Cortex of kidney (tissue), 1 donor: ENCODE measurements around the gene GGTLC1.
"Not testable (repeated sequence)": the region's sequence is repeated elsewhere in the genome, so short reads cannot be mapped to it uniquely, and the experiment has no call there.

Experiments
- DNase-seq: peaks from one replicate; lab custom pipeline; 2025; lab: John Stamatoyannopoulos, UW

Gene GGTLC1

DNA sequence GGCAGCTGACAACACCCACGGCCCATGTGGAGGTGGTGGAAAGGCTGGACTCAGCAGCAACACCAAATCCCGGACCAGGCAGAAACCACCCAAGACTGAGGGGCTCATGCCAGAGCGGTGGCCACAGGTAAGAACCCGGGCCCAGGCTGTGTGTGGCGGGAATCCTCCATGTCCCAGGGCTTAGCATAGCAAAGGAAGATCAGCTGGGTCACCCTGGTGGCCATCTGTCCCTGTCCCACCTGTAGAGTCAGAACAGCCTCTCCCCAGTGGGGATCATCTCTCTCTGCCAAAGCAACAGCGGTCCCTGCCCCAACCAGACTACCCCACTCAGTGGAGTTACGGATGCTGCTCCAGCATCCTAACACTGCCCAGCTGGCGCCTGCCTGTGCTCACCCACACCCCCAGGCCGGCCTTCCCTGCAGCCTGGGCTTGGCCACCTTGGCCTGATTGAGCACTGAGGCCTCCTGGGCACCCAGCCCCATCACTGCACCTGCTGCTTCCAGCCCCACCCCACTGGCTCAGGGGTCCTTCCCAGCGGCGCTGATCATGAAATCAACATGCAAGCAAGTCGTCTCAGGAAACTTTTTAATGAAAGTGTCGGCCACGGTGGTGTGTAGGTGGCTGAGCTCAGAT, 5.5 kb upstream of the GGTLC1 start:
- DNase-seq = not testable (repeated sequence)

DNA sequence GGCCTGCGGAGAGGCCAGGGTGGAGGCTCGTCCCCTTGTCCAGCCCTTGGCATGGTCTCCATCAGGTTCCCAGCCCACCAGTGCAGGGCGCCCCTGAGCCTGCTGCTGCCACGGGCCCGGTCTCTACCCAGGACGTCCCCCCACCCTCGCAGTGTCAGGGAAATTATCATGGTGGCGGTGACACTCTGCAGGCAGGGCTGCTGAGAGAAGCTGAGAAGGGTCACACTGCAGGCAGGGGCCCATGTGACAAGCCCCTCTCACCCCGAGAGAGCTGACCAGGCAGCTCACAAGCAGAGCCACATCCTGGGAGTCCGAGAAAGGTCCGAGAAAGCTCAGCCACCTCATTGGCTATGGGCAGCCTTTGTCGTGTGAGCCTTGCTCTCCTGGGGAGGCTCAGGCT, 4.9 kb upstream of the GGTLC1 start:
- not testable (repeated sequence) for DNase-seq

DNA sequence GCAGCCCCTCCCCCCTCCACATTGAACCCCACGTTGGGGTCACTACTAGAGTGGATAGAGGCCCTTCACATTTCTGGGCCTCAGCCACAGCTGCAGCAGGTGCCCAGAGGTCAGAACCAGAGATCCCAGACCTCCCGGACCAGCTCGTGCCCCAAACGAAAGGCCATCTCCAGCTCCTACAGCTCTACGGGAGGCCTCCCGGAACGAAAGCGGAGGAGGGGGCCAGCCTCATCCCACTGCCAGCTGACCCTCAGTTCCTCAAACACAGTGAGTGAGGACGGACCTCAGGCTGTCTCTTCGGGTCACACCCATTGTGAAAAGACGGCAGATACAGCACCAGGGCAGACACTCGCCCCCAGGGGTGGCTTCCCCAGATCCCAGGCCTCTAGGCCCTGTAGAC, 1.7 kb upstream of the GGTLC1 start:
- DNase-seq = not testable (repeated sequence)

DNA sequence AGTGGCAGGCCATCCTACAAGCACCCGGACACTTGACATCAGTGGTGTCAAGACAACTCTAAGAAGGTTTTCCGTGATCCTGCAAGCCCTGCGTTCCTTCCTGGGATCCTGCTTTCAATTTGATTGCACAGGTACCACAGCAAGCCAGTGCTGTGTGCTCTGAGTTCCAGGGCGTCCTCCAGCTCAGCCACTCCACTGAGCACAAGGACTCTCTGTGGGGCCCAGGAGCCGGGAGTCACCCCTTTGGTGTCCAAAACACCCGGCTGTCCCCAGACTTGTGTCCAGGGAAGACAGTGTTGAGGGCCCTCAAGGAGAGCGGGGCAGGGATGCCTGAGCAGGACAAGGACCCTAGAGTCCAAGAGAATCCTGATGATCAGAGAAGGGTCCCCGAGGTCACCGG, 387 bp upstream of the GGTLC1 start:
- not testable (repeated sequence) for DNase-seq

DNA sequence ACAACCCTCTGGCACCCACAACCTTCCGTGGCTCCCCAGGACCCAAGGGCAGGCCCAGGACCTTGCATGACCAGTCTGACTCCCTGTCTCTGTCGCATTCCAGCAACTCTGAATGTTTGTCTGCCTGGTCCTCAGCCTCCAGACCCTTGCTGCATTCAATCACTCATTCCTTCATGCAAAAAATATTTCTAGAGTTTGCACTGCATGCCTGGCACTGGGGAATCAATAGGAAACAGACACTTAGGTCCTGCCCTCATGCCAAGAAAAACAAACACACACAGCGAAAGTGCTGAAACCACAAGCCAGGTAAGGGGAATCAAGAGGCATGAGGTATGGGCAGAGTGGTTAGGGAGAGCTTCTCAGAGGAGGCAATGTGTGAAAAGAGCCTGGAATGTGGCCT, 1.9 kb downstream of the GGTLC1 start:
- DNase-seq = not testable (repeated sequence)

DNA sequence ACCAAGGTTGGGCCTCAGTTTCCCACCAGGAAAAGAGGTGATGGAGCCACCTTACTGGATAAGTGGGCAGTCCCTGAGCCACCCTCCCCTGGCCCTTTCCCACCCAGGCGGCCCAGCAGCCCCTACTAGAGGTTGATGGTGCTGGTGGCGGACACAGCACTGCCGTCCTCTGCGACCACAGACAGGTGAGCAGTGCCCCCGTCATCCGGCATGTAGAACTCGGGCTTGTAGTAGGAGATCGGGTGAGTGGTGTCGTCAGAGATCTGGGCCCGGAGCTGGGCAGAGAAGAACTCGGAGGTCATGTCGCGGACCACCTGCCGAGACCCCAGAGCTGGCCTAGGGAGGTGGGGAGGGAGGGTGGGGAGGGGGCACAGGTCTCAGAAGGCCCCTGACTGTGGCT, 2.3 kb downstream of the GGTLC1 start:
- not testable (repeated sequence) for DNase-seq

DNA sequence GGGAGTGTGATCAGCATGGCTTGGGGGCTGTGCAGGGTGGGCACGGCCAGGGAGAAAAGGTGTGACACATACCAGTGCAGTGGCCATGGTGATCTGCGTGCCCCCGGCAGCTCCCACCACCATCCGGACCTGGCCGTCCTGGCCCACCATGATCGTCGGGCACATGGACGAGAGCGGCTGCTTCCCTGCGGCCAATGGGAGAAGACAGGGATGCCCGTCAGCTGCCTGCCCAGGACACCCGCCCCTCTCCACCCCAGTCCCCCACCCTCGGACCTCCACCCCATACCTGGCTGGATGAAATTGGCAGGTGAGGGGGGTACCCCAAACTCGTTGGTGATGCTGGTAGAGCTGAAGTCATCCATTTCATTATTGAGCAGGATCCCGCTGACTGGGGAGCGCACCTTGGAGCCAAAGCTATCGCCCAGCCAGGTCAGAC, 2.8 kb downstream of the GGTLC1 start:
- DNase-seq = not testable (repeated sequence)

DNA sequence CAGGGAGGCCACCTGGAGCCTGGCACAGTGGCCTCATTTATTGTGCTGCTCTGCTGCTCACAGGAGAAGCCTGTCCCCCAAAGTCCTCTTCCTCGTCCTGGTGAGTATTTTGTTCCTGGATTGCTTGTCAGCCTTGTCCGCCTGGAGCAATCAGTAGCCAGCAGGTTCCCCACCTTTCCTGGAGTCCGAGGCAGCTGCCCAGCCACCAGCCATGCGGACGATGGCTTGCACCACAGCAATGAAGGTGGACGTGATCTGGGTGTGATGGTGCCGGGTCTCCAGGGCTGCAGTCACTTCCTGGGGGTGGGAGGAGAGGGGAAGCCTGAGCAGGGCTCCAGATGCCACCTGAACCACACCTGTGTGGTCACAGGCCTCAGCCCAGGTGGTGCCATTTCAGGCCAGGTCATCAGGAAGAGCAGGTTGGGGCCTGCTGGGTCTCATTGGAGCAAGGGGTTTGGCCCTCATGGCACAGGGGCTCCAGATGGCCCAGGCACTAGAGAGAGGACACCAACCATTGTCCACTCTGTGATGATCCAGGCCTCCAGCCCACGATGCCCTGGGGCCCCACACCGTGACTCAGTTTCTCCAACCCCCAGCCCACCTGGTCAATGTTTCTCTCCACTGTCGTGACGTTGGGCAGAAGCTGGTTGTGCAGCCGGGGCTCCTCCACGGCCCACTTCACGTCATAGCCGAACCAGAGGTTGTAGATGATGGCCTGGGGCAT, 3.4 kb downstream of the GGTLC1 start:
- not testable (repeated sequence) for DNase-seq

DNA sequence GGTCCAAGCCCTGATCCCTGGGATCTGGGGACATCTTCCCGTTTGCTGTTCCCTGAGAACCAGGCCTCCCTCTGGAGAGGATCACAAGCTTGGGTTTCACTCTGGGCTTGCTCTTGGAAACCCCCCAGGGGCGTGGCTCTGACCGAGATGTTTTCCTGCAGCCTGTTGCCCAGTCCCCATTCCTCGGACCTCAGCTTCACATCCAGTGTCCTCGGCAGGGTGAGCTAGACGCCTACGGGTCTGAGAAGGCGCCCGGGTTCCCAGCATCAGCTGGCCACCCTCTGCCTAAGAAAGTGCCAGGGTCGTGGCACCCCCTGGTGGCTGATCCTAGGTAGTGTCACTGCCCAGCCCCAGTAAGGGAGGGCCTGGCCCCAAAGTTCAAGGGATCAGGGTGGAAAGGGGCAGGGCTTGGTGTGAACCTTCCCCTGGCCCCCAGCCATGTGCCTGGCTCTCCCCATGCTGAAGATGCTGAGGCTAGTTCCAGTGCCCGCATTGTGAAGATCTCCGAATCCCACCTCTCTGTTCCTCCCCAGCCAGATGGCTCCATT, 4.0 kb downstream of the GGTLC1 start:
- DNase-seq = not testable (repeated sequence)

DNA sequence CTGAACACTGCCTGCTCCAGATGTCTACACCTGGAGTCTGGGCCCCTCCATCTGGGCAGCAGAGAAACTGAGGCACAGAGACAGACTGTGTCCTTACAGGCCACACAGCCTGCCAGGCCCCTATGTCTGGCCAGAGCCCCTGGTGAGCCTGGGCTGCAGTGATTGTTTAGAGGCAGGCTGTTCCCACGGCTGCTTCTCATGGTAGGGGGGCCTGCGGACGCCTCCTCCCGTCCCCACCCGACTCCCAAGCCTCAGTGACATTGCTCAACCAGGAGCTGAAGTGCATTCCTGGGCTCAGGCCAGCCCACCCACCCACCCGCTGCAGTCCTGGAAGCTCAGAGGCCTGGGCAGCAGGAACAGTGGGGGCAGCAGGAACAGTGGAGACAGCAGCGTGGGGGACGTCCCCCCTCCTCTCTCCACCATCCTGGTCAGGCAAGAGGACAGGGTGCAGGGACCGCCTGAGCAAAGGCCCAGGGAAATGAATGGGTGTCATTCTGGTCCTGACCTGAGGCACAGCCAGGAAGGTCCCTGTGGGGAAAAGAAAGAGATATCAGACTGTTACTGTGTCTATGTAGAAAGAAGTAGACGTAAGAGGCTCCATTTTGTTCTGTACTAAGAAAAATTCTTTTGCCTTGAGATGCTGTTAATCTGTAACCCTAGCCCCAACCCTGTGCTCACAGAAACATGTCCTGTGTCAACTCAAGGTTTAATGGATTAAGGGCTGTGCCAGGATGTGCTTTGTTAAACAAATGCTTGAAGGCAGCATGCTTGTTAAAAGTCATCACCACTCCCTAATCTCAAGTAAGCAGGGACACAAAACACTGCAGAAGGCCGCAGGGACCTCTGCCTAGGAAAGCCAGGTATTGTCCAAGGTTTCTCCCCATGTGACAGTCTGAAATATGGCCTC, 6.2 kb downstream of the GGTLC1 start:
- DNase-seq = not testable (repeated sequence)

DNA sequence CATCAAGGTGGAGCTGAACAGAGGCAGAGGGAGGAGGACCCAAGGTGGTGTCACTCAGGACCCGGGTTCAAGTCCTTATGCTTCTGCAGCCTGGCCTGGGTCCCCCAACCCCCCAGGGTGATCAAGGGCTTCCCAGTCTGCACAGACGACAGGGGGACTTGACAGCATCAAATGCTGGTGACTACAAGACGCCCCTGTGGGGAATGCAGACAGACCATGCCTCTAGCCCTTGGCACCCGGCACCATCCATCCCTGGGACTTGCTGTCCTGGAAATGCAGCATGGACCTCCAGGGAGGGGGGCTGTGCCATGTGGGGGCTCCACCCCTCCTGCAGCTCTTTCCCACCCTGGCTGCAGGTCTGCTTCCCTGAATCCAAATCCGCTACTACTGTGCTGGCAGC, 7.1 kb downstream of the GGTLC1 start:
- DNase-seq = not testable (repeated sequence)

DNA sequence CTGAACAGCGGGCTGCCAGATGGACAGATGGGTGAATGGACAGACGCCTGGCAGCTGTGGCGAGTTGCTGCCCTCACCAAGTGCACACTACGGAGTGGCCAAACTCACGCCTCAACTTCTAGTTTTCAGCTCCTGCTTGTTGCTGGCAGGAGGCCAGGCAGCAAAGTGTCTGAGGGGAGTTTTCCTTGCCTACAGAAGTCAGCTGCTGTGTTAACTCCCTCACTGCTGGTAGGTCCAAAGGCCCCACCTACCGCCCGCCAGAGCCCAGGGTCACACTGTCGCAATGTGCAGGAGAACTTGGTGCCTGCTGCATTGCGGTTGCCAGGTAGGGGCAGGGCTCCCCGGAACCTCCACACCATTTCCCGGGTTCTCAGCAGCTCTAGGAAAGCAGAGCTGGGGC, 7.6 kb downstream of the GGTLC1 start:
- DNase-seq = not testable (repeated sequence)

DNA sequence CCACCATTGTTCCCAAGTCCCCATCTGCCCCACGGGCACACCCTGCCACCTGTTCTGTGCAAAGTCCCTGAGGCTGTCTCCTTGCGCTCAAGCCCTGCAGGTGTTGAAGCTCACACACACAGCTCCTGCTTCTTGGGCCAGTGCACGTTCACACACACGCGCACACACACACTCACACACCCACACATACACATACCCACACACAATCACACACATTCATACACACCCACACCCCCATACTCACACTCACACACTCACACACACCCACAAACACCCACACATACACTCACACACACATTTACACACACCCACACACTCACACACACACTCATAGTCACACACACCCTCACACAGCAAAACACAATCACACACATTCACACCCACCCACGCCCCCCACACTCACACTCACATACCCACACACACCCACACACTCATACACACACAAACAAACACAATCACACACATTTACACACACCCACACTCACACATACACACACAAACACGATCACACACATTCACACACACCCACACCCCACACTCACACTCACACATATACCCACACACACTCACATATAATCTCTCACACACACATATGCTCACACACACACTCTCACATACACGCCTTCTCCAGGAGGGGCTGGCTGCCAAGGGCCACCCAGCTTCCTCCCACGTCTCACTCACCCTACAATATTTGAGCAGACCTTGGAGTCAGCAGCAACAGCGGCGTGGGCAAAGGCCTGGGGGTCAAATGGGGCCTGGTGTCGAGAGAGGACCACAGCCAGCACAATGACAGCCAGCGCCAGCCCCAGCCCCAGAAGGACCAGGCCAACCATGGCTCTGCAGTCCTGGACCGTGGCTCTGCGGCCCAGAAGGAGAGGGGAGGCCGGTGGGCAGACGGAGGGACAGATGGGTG, 8.4 kb downstream of the GGTLC1 start:
- DNase-seq = not testable (repeated sequence)

DNA sequence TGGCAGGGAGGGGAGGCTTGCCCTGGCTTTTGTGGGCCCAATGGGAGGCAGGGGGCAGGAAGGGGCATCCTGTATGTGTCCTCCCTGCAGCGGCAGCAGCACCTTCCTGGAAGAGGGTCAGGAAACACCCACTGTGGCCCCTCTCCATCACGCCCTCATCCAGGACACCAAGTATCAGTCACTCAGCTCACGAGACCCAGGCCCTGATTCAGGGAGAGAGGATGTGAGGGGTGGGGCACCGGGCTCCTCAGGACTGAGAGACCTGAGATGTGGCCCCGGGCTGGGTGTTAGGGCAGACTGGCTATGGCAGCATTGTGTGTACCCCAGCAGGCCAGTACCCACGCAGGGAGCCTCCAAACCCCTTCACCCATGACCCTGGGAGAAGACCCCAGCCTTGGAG, 9.2 kb downstream of the GGTLC1 start:
- not testable (repeated sequence) for DNase-seq

DNA sequence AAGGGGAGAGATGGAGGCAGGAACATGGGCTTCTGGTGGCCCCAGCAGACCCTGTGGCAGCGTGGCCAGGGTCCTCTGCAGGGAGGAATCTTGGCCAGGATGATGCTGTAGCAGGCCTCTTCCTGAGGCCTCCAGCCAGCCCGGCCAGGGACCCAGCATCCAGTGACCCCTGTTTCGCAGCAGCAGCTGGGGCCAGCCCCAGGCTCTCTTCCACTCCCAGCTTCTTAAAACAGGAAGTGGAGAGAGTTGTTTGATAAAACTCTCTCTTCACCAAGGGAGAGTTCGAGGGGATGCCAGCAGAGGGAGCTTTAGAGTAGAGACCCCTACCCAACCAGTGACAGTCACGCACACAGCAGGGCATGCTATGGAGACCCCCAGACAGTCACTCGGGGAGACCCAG, 10.1 kb downstream of the GGTLC1 start:
- not testable (repeated sequence) for DNase-seq

DNA sequence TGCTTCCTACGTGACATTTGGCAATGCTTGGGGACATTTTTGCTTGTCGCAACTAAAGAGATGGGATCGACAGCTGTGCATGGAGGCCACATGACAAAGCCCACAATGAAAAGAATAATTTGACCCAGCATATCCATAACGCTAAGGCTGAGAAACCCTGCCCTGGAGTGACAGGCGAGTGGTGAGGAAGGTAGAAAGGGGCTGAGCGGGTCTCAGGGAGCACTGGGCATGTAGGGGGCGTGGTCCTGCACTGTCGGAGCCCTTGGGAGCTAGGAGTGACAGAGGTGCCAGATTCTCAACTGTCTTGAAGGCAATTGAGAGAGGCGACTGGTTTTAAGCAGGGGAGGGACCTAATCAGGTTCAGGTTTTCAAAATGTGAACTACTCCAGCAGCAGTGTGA, 13.6 kb downstream of the GGTLC1 start:
- no peak for DNase-seq

DNA sequence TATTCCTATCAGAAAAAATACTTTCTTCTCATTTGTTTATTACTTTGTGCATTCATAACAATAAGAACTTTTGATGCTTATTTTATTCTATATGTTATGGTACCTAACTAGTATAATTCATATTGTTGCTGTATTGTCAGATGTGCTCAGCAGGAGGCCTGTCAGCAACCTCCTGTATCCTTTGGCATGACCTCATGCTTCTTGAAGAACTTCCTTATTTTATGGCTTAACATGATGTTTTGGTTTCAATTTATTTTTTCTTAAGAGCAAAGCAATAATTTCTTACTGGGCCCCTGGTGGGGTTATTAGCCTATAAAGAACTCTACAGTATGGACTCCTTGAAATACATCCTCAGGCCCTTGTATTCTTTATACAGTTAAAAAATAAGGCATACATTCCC, 17.3 kb downstream of the GGTLC1 start:
- DNase-seq = no peak

DNA sequence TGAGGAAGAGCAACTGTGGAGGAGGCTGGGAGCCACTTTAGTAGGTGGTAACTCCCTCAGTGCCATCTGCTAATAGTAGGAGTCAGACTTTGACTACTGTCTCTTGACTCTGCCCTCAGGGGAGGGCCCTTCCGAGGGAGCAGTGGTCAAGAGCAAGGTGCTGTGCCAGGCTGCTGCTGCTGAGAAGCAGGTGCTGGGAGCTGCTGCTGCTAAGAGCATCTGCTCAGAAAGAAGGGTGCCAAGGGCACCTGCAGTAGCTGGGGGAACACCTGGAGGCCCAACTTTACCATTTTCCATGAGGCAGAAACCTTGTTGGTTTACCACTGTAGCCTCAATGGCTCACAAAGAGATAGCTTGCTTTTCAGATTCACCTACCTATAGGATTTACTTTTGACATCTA, 18.5 kb downstream of the GGTLC1 start:
- DNase-seq = no peak

DNA sequence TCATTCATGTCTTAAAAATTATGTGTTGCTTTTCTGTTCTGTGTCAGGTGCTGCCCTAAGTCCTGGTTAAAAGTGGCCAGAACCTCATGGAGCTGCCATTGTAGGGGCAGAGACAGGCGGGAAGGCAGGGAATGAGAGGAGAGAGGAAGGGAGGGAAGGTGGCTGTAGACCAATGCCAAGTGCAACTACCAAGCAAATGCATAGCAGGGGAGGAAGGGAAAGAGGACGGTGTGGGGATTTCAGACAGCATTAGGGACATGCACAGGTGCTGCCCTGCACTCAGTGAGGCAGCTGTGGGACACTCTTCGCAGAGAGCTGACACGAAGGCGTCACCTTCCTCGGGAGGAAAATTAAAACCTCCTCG, 21.0 kb downstream of the GGTLC1 start:
- no peak for DNase-seq

DNA sequence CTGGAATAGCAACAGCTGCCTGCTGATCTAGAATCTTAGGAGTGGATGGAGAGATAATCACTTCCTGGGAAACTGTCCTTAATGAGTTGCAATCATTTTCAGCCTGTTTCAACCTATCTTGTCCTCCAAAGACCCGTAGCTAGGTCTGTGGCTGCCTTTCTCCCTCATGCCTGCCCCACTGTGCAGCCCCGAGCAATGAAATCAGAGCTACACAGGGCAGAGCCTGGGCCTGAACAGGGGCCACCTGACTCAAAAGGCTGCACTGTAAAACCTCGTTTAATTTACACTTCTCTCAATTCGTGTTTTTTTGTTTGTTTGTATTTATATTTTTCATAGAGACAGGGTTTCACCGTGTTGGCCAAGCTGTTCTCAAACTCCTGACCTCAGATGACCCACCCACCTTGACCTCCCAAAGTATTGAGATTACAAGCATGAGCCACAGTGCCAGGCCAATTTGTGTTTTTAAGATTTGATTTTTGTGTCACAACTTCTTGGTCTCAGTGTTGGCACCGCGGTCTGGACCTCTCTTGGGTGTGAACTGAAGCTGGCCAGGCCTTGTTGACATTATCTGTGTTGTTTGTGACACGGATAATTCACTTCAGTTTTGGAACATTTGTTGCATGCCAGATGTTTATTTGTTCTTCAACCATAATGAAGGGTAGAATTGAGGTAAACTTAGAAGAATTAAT, 21.5 kb downstream of the GGTLC1 start:
- DNase-seq = no peak

DNA sequence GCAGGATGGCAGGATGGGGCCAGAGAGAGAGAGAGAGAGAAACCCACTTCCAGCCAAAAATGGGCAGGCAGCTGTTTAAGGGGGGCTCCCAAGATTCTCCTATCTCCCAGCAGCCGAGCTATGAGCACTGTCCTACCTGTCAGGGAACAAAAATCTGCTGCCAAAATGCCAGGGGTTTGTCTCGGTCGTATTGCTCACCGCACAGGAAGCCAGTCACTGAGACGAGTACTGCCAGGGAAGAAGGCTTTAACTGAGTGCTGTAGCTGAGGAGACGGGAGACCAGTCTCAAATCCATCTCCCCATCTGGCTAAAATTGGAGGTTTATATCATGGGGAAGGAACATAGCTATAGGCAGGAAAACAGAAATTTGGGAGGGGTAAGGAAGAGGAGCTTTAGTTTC, 22.3 kb downstream of the GGTLC1 start:
- DNase-seq = no peak
